Type B pancreatic cell (in vitro differentiated cells): ENCODE measurements around the gene HS3ST3B1. TPM values are rescaled to one million over a fixed set of nuclear protein-coding genes. Genes with fewer than 3 reads are reported as not detected.

Source experiments
- DNase-seq: peaks from one replicate; pipeline ENCODE4 v3.0.0; 2021; ENCODE audit warnings: mixed read lengths; ENCODE audit not compliant: unreplicated experiment; ENCODE audit errors: extremely low spot score
- H3K27ac Mint-ChIP-seq: 2 replicates; pipeline ENCODE4 v1.8.0; 2021; ENCODE audit warnings: mild to moderate bottlenecking, mixed read lengths
- H3K27me3 Mint-ChIP-seq: 2 replicates; pipeline ENCODE4 v1.8.0; 2021; ENCODE audit warnings: mixed read lengths
- H3K36me3 Mint-ChIP-seq: 2 replicates; pipeline ENCODE4 v1.8.0; 2021; ENCODE audit warnings: mixed read lengths
- H3K4me1 Mint-ChIP-seq: one replicate; pipeline ENCODE4 v1.8.0; 2021; ENCODE audit warnings: mixed read lengths; ENCODE audit not compliant: unreplicated experiment
- H3K4me3 Mint-ChIP-seq: 2 replicates; pipeline ENCODE4 v1.8.0; 2021; ENCODE audit warnings: mild to moderate bottlenecking, mixed read lengths
- H3K9me3 Mint-ChIP-seq: 2 replicates; pipeline ENCODE4 v1.8.0; 2021; ENCODE audit warnings: mixed read lengths
- CTCF ChIP-seq: fragments of 200-600 bp; sonication (generic); conservative IDR thresholded peaks from 2 replicates; pipeline ENCODE4 v1.5.0; 2021; ENCODE audit warnings: antibody characterized with exemption, mild to moderate bottlenecking
- total RNA-seq: library from RNA; stranded (reverse); gene quantifications from 2 replicates; pipeline ENCODE4 v1.2.1, GENCODE V29; 2021; ENCODE audit warnings: low replicate concordance

HS3ST3B1 gene
- total RNA-seq, 1 donor from 2014 or later: 12.9 TPM

GRCh38 chr17:14359163-14360020 is 58.5 kb downstream of the HS3ST3B1 start:
- H3K36me3 Mint-ChIP-seq: no peaks in the 10 kb centered on the region
- no peaks in the 10 kb centered on the region for H3K9me3 Mint-ChIP-seq
- H3K27me3 Mint-ChIP-seq: peaks cover 6% of the 10 kb centered on the region
- DNase-seq: no peak
- H3K4me3 Mint-ChIP-seq: no peak overlapping the region
- no peak overlapping the region for H3K27ac Mint-ChIP-seq
- no peak for TF ChIP-seq CTCF
- peaks cover 4% of the 10 kb centered on the region for H3K4me1 Mint-ChIP-seq

GRCh38 chr17:14360856-14361255 is 60.0 kb downstream of the HS3ST3B1 start:
- peaks cover 6% of the 10 kb centered on the region for H3K27me3 Mint-ChIP-seq
- TF ChIP-seq CTCF: no peak
- no peak for DNase-seq

GRCh38 chr17:14361470-14361869 is 60.6 kb downstream of the HS3ST3B1 start:
- DNase-seq: no peak
- TF ChIP-seq CTCF: no peak
- Mint-ChIP-seq H3K36me3 (no peaks in the 10 kb centered on the region), H3K4me3 (no peak overlapping the region), H3K4me1 (peaks cover 4% of the 10 kb centered on the region), H3K27me3 (peaks cover 6% of the 10 kb centered on the region), H3K27ac (no peak overlapping the region), H3K9me3 (no peaks in the 10 kb centered on the region)

More at GRCh38 chr17:14360856-14361255, 60.0 kb downstream of the HS3ST3B1 start:
- H3K27ac Mint-ChIP-seq: no peak overlapping the region
- no peak overlapping the region for H3K4me3 Mint-ChIP-seq
- no peaks in the 10 kb centered on the region for H3K9me3 Mint-ChIP-seq
- no peaks in the 10 kb centered on the region for H3K36me3 Mint-ChIP-seq
- peaks cover 4% of the 10 kb centered on the region for H3K4me1 Mint-ChIP-seq

GRCh38 chr17:14361945-14362508 is 61.1 kb downstream of the HS3ST3B1 start:
- peaks cover 11% of the 10 kb centered on the region for H3K27me3 Mint-ChIP-seq
- TF ChIP-seq CTCF: no peak
- peaks cover 4% of the 10 kb centered on the region for H3K4me1 Mint-ChIP-seq
- no peak for DNase-seq
- no peaks in the 10 kb centered on the region for H3K36me3 Mint-ChIP-seq
- H3K27ac Mint-ChIP-seq: no peak overlapping the region
- no peak overlapping the region for H3K4me3 Mint-ChIP-seq
- H3K9me3 Mint-ChIP-seq: peaks cover under 1% of the 10 kb centered on the region

- Mint-ChIP-seq H3K27me3 (peaks cover 25% of the 10 kb centered on the region), H3K9me3 (peaks cover 4% of the 10 kb centered on the region), H3K4me1 (peaks cover 4% of the 10 kb centered on the region), H3K4me3 (no peak overlapping the region), H3K27ac (no peak overlapping the region), H3K36me3 (no peaks in the 10 kb centered on the region)
- DNase-seq: no peak
- no peak for TF ChIP-seq CTCF
Observed at GRCh38 chr17:14366199-14366598, 65.3 kb downstream of the HS3ST3B1 start.
